Erythroblast (primary cell): ENCODE data around the gene TM7SF3.

Source experiments
- GATA1 ChIP-seq: IDR thresholded peaks from 2 replicates; pipeline ENCODE4 v1.6.1; 2011; ENCODE audit warnings: low read depth, mild to moderate bottlenecking, control low read depth, low read length, moderate library complexity
- POLR2A ChIP-seq: IDR thresholded peaks from 2 replicates; pipeline ENCODE4 v1.6.1; 2011; ENCODE audit warnings: mild to moderate bottlenecking, low read length

- TF ChIP-seq POLR2A, result no peak
- TF ChIP-seq GATA1, result no peak
Measured at GRCh38 chr12:26935636-26936378, 78.4 kb downstream of the TM7SF3 start.
